SK-N-SH (cell line): ENCODE data around the gene ARPC4. TPM values are rescaled to one million over a fixed set of nuclear protein-coding genes. Genes with fewer than 3 reads are reported as not detected.
A peak's percentile ranks its signal among the peaks of the same experiment; 100 is the strongest.

Experiments
- CTCF ChIA-PET: fragments of 300-600, 350-600 bp; formaldehyde crosslinking; extraction: SDS; loops from one replicate; lab custom pipeline; 2021; lab: Yijun Ruan, JAX
- POLR2A ChIA-PET: fragments of 350-600 bp; sonication (Branson Sonifier 250); formaldehyde crosslinking; extraction: SDS; loops from one replicate; lab custom pipeline; 2020; ENCODE audit warnings: antibody characterized with exemption, inconsistent platforms; lab: Yijun Ruan, JAX
- DNase-seq: peaks from one replicate; pipeline ENCODE4 v3.0.0; 2012
- H2AFZ ChIP-seq: fragments of 200-600 bp; sonication (generic); 2 replicates; pipeline ENCODE4 v1.8.1; 2016; ENCODE audit warnings: antibody characterized with exemption, mild to moderate bottlenecking, low read depth
- H3F3A ChIP-seq: fragments of 200-600 bp; sonication (generic); replicated peaks from 2 replicates; pipeline ENCODE3; 2016; ENCODE audit warnings: antibody characterized with exemption, mild to moderate bottlenecking; ENCODE audit not compliant: insufficient read depth
- H3K27ac ChIP-seq, 2 experiments: fragments of 200-500 bp in 1 of 2; fragments of 200-600 bp in 1 of 2; sonication (Bioruptor generic) in 1 of 2; sonication (generic), shearing (Covaris generic) in 1 of 2; 2 replicates each; pipeline versions ENCODE4 v1.5.1 to v1.6.1; 2014 to 2016; ENCODE audit warnings: low read depth in 2 of 2, inconsistent platforms in 1 of 2, low read length in 1 of 2, mild to moderate bottlenecking in 1 of 2, mixed read lengths in 1 of 2
- H3K27me3 ChIP-seq: fragments of 200-600 bp; sonication (generic), shearing (Covaris generic); 2 replicates; pipeline ENCODE4 v1.6.1; 2016; ENCODE audit warnings: mixed run types; ENCODE audit not compliant: insufficient read depth
- H3K36me3 ChIP-seq, 2 experiments: fragments of 200-500 bp in 1 of 2; fragments of 200-600 bp in 1 of 2; sonication (Bioruptor generic) in 1 of 2; sonication (generic) in 1 of 2; replicated peaks in 1 of 2; 2 replicates each; pipeline versions ENCODE3 to v1.5.1; 2014 to 2016; ENCODE audit warnings: low read length in 1 of 2, mild to moderate bottlenecking in 1 of 2; ENCODE audit not compliant: insufficient read depth in 2 of 2, control insufficient read depth in 1 of 2
- H3K4me1 ChIP-seq, 2 experiments: fragments of 200-500 bp in 1 of 2; fragments of 200-600 bp in 1 of 2; sonication (Bioruptor generic) in 1 of 2; sonication (generic), shearing (Covaris generic) in 1 of 2; 2 replicates each; pipeline versions ENCODE4 v1.5.1 to v1.6.1; 2014 to 2016; ENCODE audit warnings: low read depth in 1 of 2, low read length in 1 of 2, mixed run types in 1 of 2; ENCODE audit not compliant: insufficient read depth in 2 of 2, control insufficient read depth in 1 of 2
- H3K4me2 ChIP-seq: fragments of 200-600 bp; sonication (generic), shearing (Covaris generic); 2 replicates; pipeline ENCODE4 v1.6.1; 2017; ENCODE audit warnings: mixed run types
- H3K4me3 ChIP-seq, 2 experiments: fragments of 200-500 bp in 1 of 2; fragments of 200-600 bp in 1 of 2; sonication (Bioruptor generic) in 1 of 2; sonication (generic), shearing (Covaris generic) in 1 of 2; 2 replicates each; pipeline versions ENCODE4 v1.5.1 to v1.8.1; 2014 to 2016; ENCODE audit warnings: low read depth in 2 of 2, inconsistent platforms in 1 of 2, low read length in 1 of 2, mild to moderate bottlenecking in 1 of 2, mixed read lengths in 1 of 2, moderate library complexity in 1 of 2
- H3K79me2 ChIP-seq: fragments of 200-600 bp; sonication (generic); 2 replicates; pipeline ENCODE4 v1.8.1; 2017; ENCODE audit warnings: mild to moderate bottlenecking; ENCODE audit not compliant: insufficient read depth
- H3K9ac ChIP-seq: fragments of 200-600 bp; sonication (generic); 2 replicates; pipeline ENCODE4 v1.6.1; 2017; ENCODE audit warnings: mixed run types
- H3K9me2 ChIP-seq: fragments of 200-600 bp; sonication (generic); 2 replicates; pipeline ENCODE4 v1.6.1; 2017; ENCODE audit warnings: mixed run types
- H3K9me3 ChIP-seq: fragments of 200-600 bp; sonication (generic); 2 replicates; pipeline ENCODE4 v1.6.1; 2017; ENCODE audit warnings: mixed run types, mild to moderate bottlenecking, moderate library complexity
- H4K20me1 ChIP-seq: fragments of 200-600 bp; sonication (generic); 2 replicates; pipeline ENCODE4 v1.6.1; 2017; ENCODE audit warnings: mild to moderate bottlenecking, mixed run types; ENCODE audit not compliant: insufficient read depth
- EP300 ChIP-seq, 2 experiments: IDR thresholded peaks; 2 replicates each; pipeline versions ENCODE4 v1.4.0 to v1.6.1; 2012; ENCODE audit warnings: borderline replicate concordance in 1 of 2, low read depth in 1 of 2, low read length in 1 of 2
- EZH2phosphoT487 ChIP-seq: fragments of 200-600 bp; sonication (generic); IDR thresholded peaks from 2 replicates; pipeline ENCODE4 v1.6.1; 2017; ENCODE audit warnings: low read depth, mixed run types, mild to moderate bottlenecking, antibody characterized with exemption, moderate library complexity, borderline replicate concordance
- FOSL2 ChIP-seq: IDR thresholded peaks from 2 replicates; pipeline ENCODE4 v1.4.0; 2012; ENCODE audit warnings: low read depth, mild to moderate bottlenecking, moderate library complexity, borderline replicate concordance
- GATA2 ChIP-seq: sonication (generic); formaldehyde crosslinking; IDR thresholded peaks from 2 replicates; pipeline ENCODE4 v1.5.0; 2020; ENCODE audit warnings: mild to moderate bottlenecking, missing genetic modification reagents
- IRF3 ChIP-seq: fragments of 150-350 bp; IDR thresholded peaks from 2 replicates; pipeline ENCODE4 v1.6.1; 2016; ENCODE audit warnings: mild to moderate bottlenecking, low read depth, low read length
- JUND ChIP-seq: IDR thresholded peaks from 2 replicates; pipeline ENCODE4 v1.4.0; 2012
- MEF2A ChIP-seq: IDR thresholded peaks from 2 replicates; pipeline ENCODE4 v1.4.0; 2012; ENCODE audit warnings: low read depth, borderline replicate concordance
- RAD21 ChIP-seq: IDR thresholded peaks from 2 replicates; pipeline ENCODE4 v1.6.1; 2012; ENCODE audit warnings: mild to moderate bottlenecking, low read length
- REST ChIP-seq: IDR thresholded peaks from 2 replicates; pipeline ENCODE4 v1.6.1; 2012; ENCODE audit warnings: mild to moderate bottlenecking, low read depth, low read length, moderate library complexity
- RXRA ChIP-seq: IDR thresholded peaks from 2 replicates; pipeline ENCODE4 v1.4.0; 2012; ENCODE audit warnings: low read depth, mild to moderate bottlenecking, borderline replicate concordance
- SIN3A ChIP-seq: IDR thresholded peaks from 2 replicates; pipeline ENCODE4 v1.6.1; 2012; ENCODE audit warnings: low read depth, mild to moderate bottlenecking, low read length, moderate library complexity, borderline replicate concordance
- SMC3 ChIP-seq: IDR thresholded peaks from 2 replicates; pipeline ENCODE4 v1.6.1; 2012; ENCODE audit warnings: low read depth, low read length, improper control_type of control experiment
- TCF12 ChIP-seq: IDR thresholded peaks from 2 replicates; pipeline ENCODE4 v1.4.0; 2012
- TEAD4 ChIP-seq: IDR thresholded peaks from 2 replicates; pipeline ENCODE4 v1.4.0; 2012; ENCODE audit warnings: mild to moderate bottlenecking, borderline replicate concordance; ENCODE audit not compliant: insufficient read depth
- USF1 ChIP-seq: IDR thresholded peaks from 2 replicates; pipeline ENCODE4 v1.4.0; 2012; ENCODE audit warnings: low read depth, borderline replicate concordance
- USF2 ChIP-seq: fragments of 150-350 bp; IDR thresholded peaks from 2 replicates; pipeline ENCODE4 v1.6.1; 2017; ENCODE audit warnings: antibody characterized with exemption, low read length, low read depth, borderline replicate concordance
- WGBS: methylation state at CpG from one replicate; pipeline ENCODE4 v1.1.6; 2017; ENCODE audit warnings: low lambda C conversion rate; 5-methylcytosine and 5-hydroxymethylcytosine counted together
- polyA plus RNA-seq, 3 experiments: library from polyadenylated mRNA; depleted of rRNA; stranded (reverse); fragments of >200 nt; gene quantifications; 2 replicates each; pipeline ENCODE4 v1.2.3, GENCODE V29; 2012
- TF ChIP-seq, protein P1 (sequence below): fragments of 200-600 bp; sonication (generic); IDR thresholded peaks from 2 replicates; pipeline ENCODE4 v1.6.1; 2017; ENCODE audit warnings: antibody characterized with exemption, mild to moderate bottlenecking, moderate library complexity

ARPC4 gene
- polyA plus RNA-seq, 1 of the 3 experiments (the other 2 are of a cell fraction), result 233 TPM

- Histone ChIP-seq H3K27ac (no peak overlapping the region), H3K4me2 (no peak overlapping the region), H3K27me3 (no peaks in the 10 kb centered on the region), H4K20me1 (no peaks in the 10 kb centered on the region), H3K4me1 (peaks cover 6 to 14% of the 10 kb centered on the region in 2 experiments; a peak in 1 of 4 replicates), H3K36me3 (peaks cover 0 to 4% of the 10 kb centered on the region in 2 experiments), H3F3A (peaks cover under 1% of the 10 kb centered on the region), H3K9me3 (no peaks in the 10 kb centered on the region), H3K79me2 (peaks cover 3% of the 10 kb centered on the region; the same call in 1 of the 2 replicates), H3K9ac (no peak overlapping the region), H3K9me2 (no peaks in the 10 kb centered on the region), H3K4me3 (no peak overlapping the region), H2AFZ (no peak overlapping the region)
- POLR2A ChIA-PET, result no interaction called here
- DNase-seq, result peak; percentile 58
- TF ChIP-seq SMC3, result no peak
- TF ChIP-seq GATA2 (CRISPR knock-in tag), result no peak
- TF ChIP-seq USF1, result peak; percentile 79
- no peak for TF ChIP-seq REST
- TF ChIP-seq JUND, result no peak
- WGBS, result 89% methylated on average over 4 of the region's 4 CpGs
- CTCF ChIA-PET, result interaction anchor here (1.2 kb wide), 1 partner anchor 43 kb away, joined by 3 read pairs; no protein-coding TSS in a partner anchor
Observed at GRCh38 chr3:9765865-9766264, 27.0 kb upstream of the ARPC4 start.

DNA sequence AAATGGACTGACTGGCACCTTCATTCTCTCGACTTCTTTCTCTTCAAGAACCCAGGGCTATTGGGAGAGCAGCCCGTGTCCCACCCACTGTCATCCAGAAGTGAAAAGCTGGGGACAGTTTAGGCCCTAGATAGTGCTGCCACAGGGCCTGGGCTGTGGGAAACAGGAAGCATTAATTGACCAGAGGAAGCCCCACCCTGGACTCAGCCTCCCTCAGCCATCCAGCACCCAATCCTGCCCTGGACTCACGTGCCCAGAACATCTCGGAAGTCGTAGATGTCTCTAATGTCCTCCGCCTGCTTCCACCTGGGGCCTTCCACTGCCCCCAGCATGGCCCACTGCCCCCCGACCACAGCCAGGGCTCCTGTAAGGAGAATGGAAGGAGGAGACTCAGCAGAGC lies 25.5 kb upstream of the ARPC4 start:
- Histone ChIP-seq H3K27ac (no peak overlapping the region), H3K4me2 (no peak overlapping the region), H3K36me3 (peaks cover 0 to 2% of the 10 kb centered on the region in 2 experiments), H3K27me3 (no peaks in the 10 kb centered on the region), H3K4me1 (peaks cover 6 to 14% of the 10 kb centered on the region in 2 experiments; a peak in 1 of 4 replicates), H3K9ac (no peak overlapping the region), H3F3A (peaks cover 4% of the 10 kb centered on the region), H3K4me3 (no peak overlapping the region), H4K20me1 (no peaks in the 10 kb centered on the region), H2AFZ (no peak overlapping the region), H3K79me2 (peaks cover 3% of the 10 kb centered on the region; the same call in 1 of the 2 replicates), H3K9me2 (no peaks in the 10 kb centered on the region), H3K9me3 (no peaks in the 10 kb centered on the region)
- no peak for DNase-seq
- ChIA-PET CTCF (no interaction called here), POLR2A (interaction anchor here (3.7 kb wide), 1 partner anchor 17 kb away, joined by 20 read pairs; the partner anchor contains the start of gene OGG1)
- WGBS, result 90% methylated on average over 7 of the region's 7 CpGs
- no peak for TF ChIP-seq FOSL2
- no peak for TF ChIP-seq TCF12
- no peak for TF ChIP-seq MEF2A
- no peak for TF ChIP-seq TEAD4
- TF ChIP-seq, protein P1, sequence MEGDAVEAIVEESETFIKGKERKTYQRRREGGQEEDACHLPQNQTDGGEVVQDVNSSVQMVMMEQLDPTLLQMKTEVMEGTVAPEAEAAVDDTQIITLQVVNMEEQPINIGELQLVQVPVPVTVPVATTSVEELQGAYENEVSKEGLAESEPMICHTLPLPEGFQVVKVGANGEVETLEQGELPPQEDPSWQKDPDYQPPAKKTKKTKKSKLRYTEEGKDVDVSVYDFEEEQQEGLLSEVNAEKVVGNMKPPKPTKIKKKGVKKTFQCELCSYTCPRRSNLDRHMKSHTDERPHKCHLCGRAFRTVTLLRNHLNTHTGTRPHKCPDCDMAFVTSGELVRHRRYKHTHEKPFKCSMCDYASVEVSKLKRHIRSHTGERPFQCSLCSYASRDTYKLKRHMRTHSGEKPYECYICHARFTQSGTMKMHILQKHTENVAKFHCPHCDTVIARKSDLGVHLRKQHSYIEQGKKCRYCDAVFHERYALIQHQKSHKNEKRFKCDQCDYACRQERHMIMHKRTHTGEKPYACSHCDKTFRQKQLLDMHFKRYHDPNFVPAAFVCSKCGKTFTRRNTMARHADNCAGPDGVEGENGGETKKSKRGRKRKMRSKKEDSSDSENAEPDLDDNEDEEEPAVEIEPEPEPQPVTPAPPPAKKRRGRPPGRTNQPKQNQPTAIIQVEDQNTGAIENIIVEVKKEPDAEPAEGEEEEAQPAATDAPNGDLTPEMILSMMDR, result no peak
- TF ChIP-seq IRF3, result no peak
- TF ChIP-seq SMC3, result no peak
- TF ChIP-seq SIN3A, result no peak
- TF ChIP-seq USF2, result no peak
- no peak for TF ChIP-seq RAD21
- no peak for TF ChIP-seq EP300 (IDR thresholded peaks at IDR 0.05; ENCODE audit: borderline replicate concordance in 1 of 2, low read depth in 1 of 2, low read length in 1 of 2)
- no peak for TF ChIP-seq JUND
- TF ChIP-seq USF1, result no peak
- TF ChIP-seq RXRA, result no peak
- no peak for TF ChIP-seq EZH2phosphoT487
